DND-41 (cell line): Measurements from ENCODE around the gene COA8.

Experiments
- ATAC-seq: fragments of 200-7000 bp; cut with Tn5 transposase; 3 replicates; pipeline ENCODE4 v1.9.1; 2021; ENCODE audit warnings: low read depth; ENCODE audit not compliant: insufficient read depth
- DNase-seq: peaks from one replicate; pipeline ENCODE4 v3.0.0-alpha.2; 2020
- H2AFZ ChIP-seq: 2 replicates; pipeline ENCODE4 v1.6.0; 2012; ENCODE audit warnings: low read depth, low read length
- H3K27ac ChIP-seq: 2 replicates; pipeline ENCODE4 v1.5.1; 2012; ENCODE audit warnings: low read length, inconsistent platforms
- H3K27me3 ChIP-seq: fragments of 200-600 bp; sonication (generic); 2 replicates; pipeline ENCODE4 v1.6.0; 2012; ENCODE audit warnings: low read length, mild to moderate bottlenecking, inconsistent platforms; ENCODE audit not compliant: insufficient read depth, poor library complexity
- H3K36me3 ChIP-seq: 2 replicates; pipeline ENCODE4 v1.5.1; 2012; ENCODE audit warnings: low read length, inconsistent platforms; ENCODE audit not compliant: insufficient read depth
- H3K4me1 ChIP-seq: 2 replicates; pipeline ENCODE4 v1.5.1; 2012; ENCODE audit warnings: mild to moderate bottlenecking, low read length; ENCODE audit not compliant: insufficient read depth
- H3K4me2 ChIP-seq: 2 replicates; pipeline ENCODE4 v1.6.0; 2012; ENCODE audit warnings: mild to moderate bottlenecking, moderate library complexity, low read length, inconsistent platforms; ENCODE audit not compliant: insufficient read depth
- H3K4me3 ChIP-seq, 2 experiments: fragments of 200-600 bp in 1 of 2; shearing (Covaris generic) in 1 of 2; 2 replicates each; pipeline ENCODE4 v1.5.1; 2012 to 2016; ENCODE audit warnings: inconsistent platforms in 2 of 2, low read length in 2 of 2, mild to moderate bottlenecking in 2 of 2, low read depth in 1 of 2, moderate library complexity in 1 of 2
- H3K79me2 ChIP-seq: 2 replicates; pipeline ENCODE4 v1.6.0; 2012; ENCODE audit warnings: low read length, inconsistent platforms; ENCODE audit not compliant: insufficient read depth
- H3K9ac ChIP-seq: 2 replicates; pipeline ENCODE4 v1.6.0; 2012; ENCODE audit warnings: low read depth, mild to moderate bottlenecking, inconsistent platforms, low read length, moderate library complexity
- H3K9me3 ChIP-seq: 2 replicates; pipeline ENCODE4 v1.5.1; 2012; ENCODE audit warnings: low read length, moderate library complexity, mild to moderate bottlenecking, inconsistent platforms; ENCODE audit not compliant: insufficient read depth, severe bottlenecking
- H4K20me1 ChIP-seq: 2 replicates; pipeline ENCODE4 v1.6.0; 2012; ENCODE audit warnings: low read length; ENCODE audit not compliant: insufficient read depth
- EZH2 ChIP-seq: IDR thresholded peaks from 3 replicates; pipeline ENCODE4 v1.6.1; 2012; ENCODE audit warnings: borderline replicate concordance, low read depth, mild to moderate bottlenecking, moderate library complexity, low read length, inconsistent platforms; ENCODE audit not compliant: severe bottlenecking
- TF ChIP-seq, protein P1 (sequence below): IDR thresholded peaks from 2 replicates; pipeline ENCODE4 v1.5.1; 2012; ENCODE audit warnings: borderline replicate concordance, low read length, moderate library complexity, mild to moderate bottlenecking; ENCODE audit not compliant: poor library complexity, severe bottlenecking; ENCODE audit errors: extremely low read depth

Gene COA8

DNA sequence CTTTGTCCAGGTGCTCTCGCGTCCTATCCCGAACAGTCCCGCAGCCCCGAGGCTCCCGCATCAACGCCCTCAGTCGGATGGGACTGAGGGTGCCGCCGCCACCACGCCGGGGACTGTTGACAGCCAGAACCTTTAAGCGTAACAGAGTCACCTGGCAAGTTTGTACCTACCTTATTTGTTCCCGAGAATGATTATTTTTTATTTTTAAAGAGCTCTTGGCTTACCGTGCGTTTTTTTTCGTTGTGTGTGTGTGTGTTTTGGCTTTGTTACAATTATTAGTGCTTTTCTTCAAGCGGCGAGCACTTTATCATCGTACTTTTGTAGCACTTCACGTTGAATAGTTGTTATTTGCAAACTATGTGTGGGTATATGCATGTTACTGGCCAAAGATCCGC, 463 bp downstream of the COA8 start:
- TF ChIP-seq EZH2, result no peak
- Histone ChIP-seq H3K27ac (peak overlapping the region; percentile 88), H2AFZ (peak overlapping the region; percentile 93), H3K36me3 (peaks cover 31% of the 10 kb centered on the region), H3K4me2 (peak overlapping the region; percentile 93), H3K4me3 (peak overlapping the region; percentile 92 to 98), H3K9me3 (no peaks in the 10 kb centered on the region), H3K27me3 (no peaks in the 10 kb centered on the region), H3K9ac (peak overlapping the region; percentile 89), H3K79me2 (peaks cover 95% of the 10 kb centered on the region), H4K20me1 (peaks cover 48% of the 10 kb centered on the region), H3K4me1 (peaks cover 44% of the 10 kb centered on the region)
- ATAC-seq, result peak; percentile 20; the same call in 2 of the 3 replicates
- no peak for DNase-seq

GRCh38 chr14:103563844-103564505, 1.2 kb downstream of the COA8 start:
- no peak overlapping the region; the same call in 1 of the 2 replicates for H3K27ac ChIP-seq
- no peaks in the 10 kb centered on the region for H3K9me3 ChIP-seq
- no peak overlapping the region for H2AFZ ChIP-seq
- H3K4me1 ChIP-seq, result peaks cover 44% of the 10 kb centered on the region
- H4K20me1 ChIP-seq, result peaks cover 43% of the 10 kb centered on the region
- peaks cover 23% of the 10 kb centered on the region for H3K36me3 ChIP-seq
- DNase-seq, result no peak
- peak overlapping the region; percentile 89 for H3K9ac ChIP-seq
- H3K27me3 ChIP-seq, result no peaks in the 10 kb centered on the region
- peak overlapping the region; percentile 93 for H3K4me2 ChIP-seq
- H3K4me3 ChIP-seq, result peak overlapping the region; percentile 92 to 98; a peak in 3 of 4 replicates
- no peak for TF ChIP-seq EZH2
- TF ChIP-seq, protein P1, sequence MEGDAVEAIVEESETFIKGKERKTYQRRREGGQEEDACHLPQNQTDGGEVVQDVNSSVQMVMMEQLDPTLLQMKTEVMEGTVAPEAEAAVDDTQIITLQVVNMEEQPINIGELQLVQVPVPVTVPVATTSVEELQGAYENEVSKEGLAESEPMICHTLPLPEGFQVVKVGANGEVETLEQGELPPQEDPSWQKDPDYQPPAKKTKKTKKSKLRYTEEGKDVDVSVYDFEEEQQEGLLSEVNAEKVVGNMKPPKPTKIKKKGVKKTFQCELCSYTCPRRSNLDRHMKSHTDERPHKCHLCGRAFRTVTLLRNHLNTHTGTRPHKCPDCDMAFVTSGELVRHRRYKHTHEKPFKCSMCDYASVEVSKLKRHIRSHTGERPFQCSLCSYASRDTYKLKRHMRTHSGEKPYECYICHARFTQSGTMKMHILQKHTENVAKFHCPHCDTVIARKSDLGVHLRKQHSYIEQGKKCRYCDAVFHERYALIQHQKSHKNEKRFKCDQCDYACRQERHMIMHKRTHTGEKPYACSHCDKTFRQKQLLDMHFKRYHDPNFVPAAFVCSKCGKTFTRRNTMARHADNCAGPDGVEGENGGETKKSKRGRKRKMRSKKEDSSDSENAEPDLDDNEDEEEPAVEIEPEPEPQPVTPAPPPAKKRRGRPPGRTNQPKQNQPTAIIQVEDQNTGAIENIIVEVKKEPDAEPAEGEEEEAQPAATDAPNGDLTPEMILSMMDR, result no peak
- no peak for ATAC-seq
- peaks cover 90% of the 10 kb centered on the region for H3K79me2 ChIP-seq

DNA sequence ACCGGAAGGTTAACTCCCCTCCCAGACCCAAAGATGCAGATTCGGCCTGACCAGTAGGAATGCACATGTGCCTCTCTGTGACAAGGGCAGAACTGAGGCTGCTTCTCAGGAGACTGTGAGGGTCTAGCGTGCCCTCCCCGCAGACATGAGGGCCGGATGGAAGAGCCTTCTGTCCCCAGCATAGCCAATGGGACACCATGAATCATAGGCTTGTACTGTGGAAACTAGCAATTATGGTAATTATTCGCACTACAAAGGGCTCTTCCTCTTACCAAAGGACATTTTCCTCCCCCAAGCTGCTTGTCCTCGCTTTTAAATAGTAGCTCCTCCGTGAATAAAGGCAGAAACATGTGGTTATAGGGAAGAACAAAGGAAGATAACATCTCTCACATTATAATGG, 6.2 kb downstream of the COA8 start:
- H3K9ac ChIP-seq, result no peak overlapping the region
- no peak overlapping the region for H3K4me2 ChIP-seq
- H3K36me3 ChIP-seq, result peaks cover 20% of the 10 kb centered on the region; the same call in 1 of the 2 replicates
- no peak overlapping the region for H3K4me3 ChIP-seq
- TF ChIP-seq EZH2, result no peak
- TF ChIP-seq, protein P1, result no peak
- DNase-seq (no peak), ATAC-seq (no peak)
- no peak overlapping the region for H2AFZ ChIP-seq
- no peak overlapping the region for H3K27ac ChIP-seq
- peaks cover 11% of the 10 kb centered on the region for H3K4me1 ChIP-seq
- H3K9me3 ChIP-seq, result no peaks in the 10 kb centered on the region
- peaks cover 59% of the 10 kb centered on the region for H3K79me2 ChIP-seq
- H4K20me1 ChIP-seq, result peaks cover 14% of the 10 kb centered on the region; the same call in 1 of the 2 replicates
- no peaks in the 10 kb centered on the region for H3K27me3 ChIP-seq

DNA sequence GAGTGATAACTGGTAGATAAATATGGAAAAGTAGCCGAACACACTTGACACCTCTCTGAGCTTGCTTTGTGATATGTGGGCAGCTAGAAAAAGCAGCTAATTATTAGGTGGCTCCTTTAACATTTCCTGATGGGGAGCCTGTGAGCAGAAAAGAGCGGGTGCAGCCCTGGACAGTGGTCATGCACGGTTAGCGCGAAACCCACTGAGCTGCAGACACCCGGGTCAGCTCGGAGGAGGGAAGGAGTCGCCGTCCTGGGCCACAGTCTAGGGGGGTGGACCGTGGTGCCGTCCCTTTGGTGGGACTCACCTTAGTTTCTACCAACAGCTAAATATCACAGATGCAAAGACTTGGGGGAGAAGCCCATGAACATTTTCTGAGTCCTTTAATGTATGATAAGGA, 6.6 kb downstream of the COA8 start:
- H3K79me2 ChIP-seq, result peaks cover 58% of the 10 kb centered on the region
- no peaks in the 10 kb centered on the region for H3K27me3 ChIP-seq
- DNase-seq (no peak), ATAC-seq (no peak)
- H4K20me1 ChIP-seq, result peaks cover 14% of the 10 kb centered on the region; the same call in 1 of the 2 replicates
- H3K27ac ChIP-seq, result no peak overlapping the region
- H3K4me1 ChIP-seq, result peaks cover 7% of the 10 kb centered on the region
- no peak overlapping the region for H3K4me2 ChIP-seq
- H2AFZ ChIP-seq, result no peak overlapping the region
- TF ChIP-seq, protein P1, result no peak
- no peak for TF ChIP-seq EZH2
- H3K4me3 ChIP-seq, result no peak overlapping the region
- H3K9ac ChIP-seq, result no peak overlapping the region
- H3K36me3 ChIP-seq, result peaks cover 24% of the 10 kb centered on the region
- H3K9me3 ChIP-seq, result no peaks in the 10 kb centered on the region
